K562 (cell line): ENCODE results near the gene ATP23. TPM values are rescaled to one million over a fixed set of nuclear protein-coding genes. Genes with fewer than 3 reads are reported as not detected.

Source experiments
- ASH1L ChIP-seq: fragments of 450-650 bp; IDR thresholded peaks from 2 replicates; pipeline ENCODE4 v1.6.1; 2018; ENCODE audit warnings: borderline replicate concordance, mild to moderate bottlenecking, low read depth; ENCODE audit not compliant: partially characterized antibody
- GTF2E2 ChIP-seq: fragments of 200-800 bp; sonication (Bioruptor generic); IDR thresholded peaks from 2 replicates; pipeline ENCODE4 v1.6.1; 2016; ENCODE audit warnings: missing genetic modification characterization, missing compliant biosample characterization
- PBX2 ChIP-seq, 2 experiments: IDR thresholded peaks in 1 of 2; conservative IDR thresholded peaks in 1 of 2; 2 replicates each; pipeline ENCODE4 v1.6.1; 2016; ENCODE audit warnings: low read depth in 2 of 2, mild to moderate bottlenecking in 1 of 2, missing compliant biosample characterization in 1 of 2, missing genetic modification characterization in 1 of 2, moderate library complexity in 1 of 2
- REST ChIP-seq, 2 experiments: fragments of 450-650 bp; formaldehyde crosslinking in 1 of 2; IDR thresholded peaks; 2 replicates each; pipeline versions ENCODE4 v1.4.0 to v1.6.1; 2014 to 2020; ENCODE audit warnings: mild to moderate bottlenecking in 2 of 2, borderline replicate concordance in 1 of 2, low read depth in 1 of 2
- SMAD1 ChIP-seq: fragments of 150-350 bp; IDR thresholded peaks from 2 replicates; pipeline ENCODE4 v1.6.1; 2014; ENCODE audit warnings: low read length, low read depth; ENCODE audit not compliant: partially characterized antibody
- SMAD4 ChIP-seq: fragments of 250-450 bp; sonication (Bioruptor Pico); conservative IDR thresholded peaks from 2 replicates; pipeline ENCODE4 v1.8.0; 2021; ENCODE audit warnings: inconsistent platforms, mild to moderate bottlenecking, moderate library complexity
- SMARCC2 ChIP-seq: fragments of 450-650 bp; IDR thresholded peaks from 2 replicates; pipeline ENCODE4 v1.6.1; 2017; ENCODE audit warnings: antibody characterized with exemption, moderate library complexity, mild to moderate bottlenecking, low read depth
- THRB ChIP-seq: fragments of 450-650 bp; formaldehyde crosslinking; conservative IDR thresholded peaks from 2 replicates; pipeline ENCODE4 v1.4.0; 2022; ENCODE audit warnings: mild to moderate bottlenecking, missing genetic modification characterization
- ZBTB9 ChIP-seq: fragments of 450-650 bp; formaldehyde crosslinking; IDR thresholded peaks from 2 replicates; pipeline ENCODE4 v1.4.0; 2020; ENCODE audit warnings: mild to moderate bottlenecking, moderate library complexity
- polyA plus RNA-seq, 8 experiments: library from polyadenylated mRNA; depleted of rRNA in 4 of 8; stranded (reverse) in 5 of 8; unstranded in 3 of 8; fragments of >200 nt; fragmentation: Nextera tagmentation in 2 of 8; fragmentation: Illumina TruSeq in 1 of 8; extraction: Ambion mirVana in 2 of 8; extraction: Trizol in 1 of 8; gene quantifications; 2 replicates each; pipeline versions ENCODE4 v1.2.1 to v1.2.3, GENCODE V29; 2011 to 2014; ENCODE audit warnings: inconsistent platforms in 1 of 8, missing spikeins in 1 of 8
- total RNA-seq, 7 experiments: library from RNA; depleted of rRNA in 6 of 7; stranded (reverse); fragments of >200 nt in 6 of 7; fragmentation: Illumina TruSeq in 2 of 7; extraction: Trizol in 2 of 7; gene quantifications; 2 replicates each; pipeline versions ENCODE4 v1.2.1 to v1.2.3, GENCODE V29; 2011 to 2021; ENCODE audit warnings: low replicate concordance in 1 of 7
- TF ChIP-seq, protein P1 (sequence below): fragments of 450-650 bp; IDR thresholded peaks from 2 replicates; pipeline ENCODE4 v1.6.1; 2016; ENCODE audit warnings: missing biosample characterization, missing genetic modification characterization
- TF ChIP-seq, protein P2 (sequence below): fragments of 250-450 bp; sonication (Bioruptor Pico); IDR thresholded peaks from 2 replicates; pipeline ENCODE4 v1.8.0; 2021; ENCODE audit warnings: moderate library complexity, mild to moderate bottlenecking, inconsistent platforms

The ATP23 gene
- total and polyA plus RNA-seq, 9 of the 15 experiments (the other 6 are each of a cell fraction or from before 2014, with no cell fraction given) = 8.3 to 53.7 (median 28.5) TPM

- TF ChIP-seq, protein P1, sequence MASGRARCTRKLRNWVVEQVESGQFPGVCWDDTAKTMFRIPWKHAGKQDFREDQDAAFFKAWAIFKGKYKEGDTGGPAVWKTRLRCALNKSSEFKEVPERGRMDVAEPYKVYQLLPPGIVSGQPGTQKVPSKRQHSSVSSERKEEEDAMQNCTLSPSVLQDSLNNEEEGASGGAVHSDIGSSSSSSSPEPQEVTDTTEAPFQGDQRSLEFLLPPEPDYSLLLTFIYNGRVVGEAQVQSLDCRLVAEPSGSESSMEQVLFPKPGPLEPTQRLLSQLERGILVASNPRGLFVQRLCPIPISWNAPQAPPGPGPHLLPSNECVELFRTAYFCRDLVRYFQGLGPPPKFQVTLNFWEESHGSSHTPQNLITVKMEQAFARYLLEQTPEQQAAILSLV (tag) = no peak
- TF ChIP-seq GTF2E2 (tag) (no peak), PBX2 (CRISPR knock-in tag; IDR thresholded peaks at IDR 0.05; ENCODE audit: low read depth) (no peak), PBX2 (tag; conservative IDR thresholded peaks at IDR 0.05; ENCODE audit: low read depth) (0 out of 2 replicates have a peak, but pooled peaks have one; percentile 30), SMAD1 (peak; percentile 11), THRB (no peak), REST (IDR thresholded peaks at IDR 0.05; ENCODE audit: borderline replicate concordance) (peak; percentile 23; the same call in 1 of the 2 replicates), REST (CRISPR knock-in tag; IDR thresholded peaks at IDR 0.05; ENCODE audit: low read depth) (0 out of 2 replicates have a peak, but pooled peaks have one; percentile 13), ZBTB9 (CRISPR knock-in tag) (no peak), SMARCC2 (0 out of 2 replicates have a peak, but pooled peaks have one; percentile 58), ASH1L (peak; percentile 12), SMAD4 (CRISPR knock-in tag) (0 out of 2 replicates have a peak, but pooled peaks have one; percentile 11)
- TF ChIP-seq, protein P2, sequence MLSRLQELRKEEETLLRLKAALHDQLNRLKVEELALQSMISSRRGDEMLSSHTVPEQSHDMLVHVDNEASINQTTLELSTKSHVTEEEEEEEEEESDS (CRISPR knock-in tag) = no peak
These were observed 527 bp upstream of the ATP23 start (continued) for GRCh38 chr12:57940915-57941164.
